GM19395 (cell line): ENCODE measurements around the gene CNOT10.
"Not testable (repeated sequence)": the region's sequence is repeated elsewhere in the genome, so short reads cannot be mapped to it uniquely, and the experiment has no call there.

Source experiments
- ATAC-seq: cut with Tn5 transposase; IDR thresholded peaks from one replicate; pipeline ENCODE4 v1.9.1; 2021; ENCODE audit warnings: mild to moderate bottlenecking, moderate library complexity; ENCODE audit not compliant: unreplicated experiment

CNOT10 gene

GRCh38 chr3:32751377-32751776 lies 66.4 kb downstream of the CNOT10 start:
- no peak for ATAC-seq

- ATAC-seq = no peak
Observed at GRCh38 chr3:32755761-32756160, 70.8 kb downstream of the CNOT10 start.

DNA sequence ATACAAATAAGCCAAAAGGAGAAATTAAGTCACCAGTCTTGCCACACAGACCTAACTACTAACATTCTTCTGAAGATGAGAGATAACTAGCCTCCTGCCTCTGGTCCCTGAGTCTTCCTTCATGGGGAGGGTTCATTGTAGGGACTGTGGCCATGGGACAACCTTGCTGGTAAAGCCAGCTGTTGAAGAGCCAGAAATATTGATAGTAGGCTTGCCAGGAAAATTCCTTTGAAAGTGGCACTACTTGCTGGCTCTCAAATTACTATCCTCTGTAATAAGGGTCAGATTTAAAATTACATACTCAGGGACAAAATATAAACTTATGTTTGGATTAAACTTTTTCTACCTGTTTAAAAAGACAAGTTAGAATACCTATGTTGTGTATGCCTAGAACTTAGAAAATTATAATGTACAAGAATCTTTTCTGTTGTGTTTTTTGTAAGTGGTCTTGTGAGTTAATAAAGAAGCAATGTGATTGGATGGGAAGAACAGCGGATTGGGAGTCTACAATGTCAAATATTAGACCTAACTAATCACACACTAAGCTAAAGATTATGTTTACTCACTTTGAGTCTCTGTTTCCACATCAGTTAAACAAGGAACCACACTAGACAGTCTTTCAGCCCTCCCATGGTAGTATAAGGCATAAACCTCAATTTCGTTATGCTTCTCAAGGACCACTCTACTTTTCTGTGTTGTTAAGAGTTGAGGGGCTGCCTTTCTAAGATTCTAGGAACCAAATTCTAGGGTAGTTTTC lies 72.8 kb downstream of the CNOT10 start:
- no peak for ATAC-seq

GRCh38 chr3:32758375-32758753 lies 73.4 kb downstream of the CNOT10 start:
- no peak for ATAC-seq

GRCh38 chr3:32759342-32759741 lies 74.4 kb downstream of the CNOT10 start:
- ATAC-seq = no peak

DNA sequence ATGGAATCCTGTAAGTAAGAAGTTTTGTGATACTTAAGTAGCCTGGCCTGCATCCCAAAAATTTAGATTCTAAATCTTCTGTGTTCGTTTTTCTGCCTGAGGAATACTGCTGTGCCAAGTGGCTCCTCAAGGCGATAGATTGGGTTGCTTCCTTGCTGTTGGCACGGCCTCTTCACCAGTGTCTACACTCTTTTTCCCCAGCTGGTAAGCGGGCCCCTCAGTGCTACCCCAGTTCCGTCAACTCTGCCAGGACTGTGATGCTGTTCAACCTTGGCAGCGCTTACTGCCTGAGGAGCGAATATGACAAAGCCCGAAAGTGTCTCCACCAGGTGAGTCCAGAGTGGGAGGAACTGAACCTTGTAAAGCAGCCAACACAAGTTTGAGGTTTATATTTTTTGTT lies 79.5 kb downstream of the CNOT10 start:
- ATAC-seq = no peak

GRCh38 chr3:32778389-32778788 lies 93.4 kb downstream of the CNOT10 start:
- ATAC-seq = no peak

GRCh38 chr3:32780071-32780734 lies 95.2 kb downstream of the CNOT10 start:
- no peak for ATAC-seq

GRCh38 chr3:32780735-32781210 lies 95.8 kb downstream of the CNOT10 start:
- ATAC-seq = peak; percentile 47

GRCh38 chr3:32781211-32781968 lies 96.4 kb downstream of the CNOT10 start:
- ATAC-seq = peak; percentile 93

- ATAC-seq = not testable (repeated sequence)
Observed at GRCh38 chr3:32781969-32782270, 96.9 kb downstream of the CNOT10 start.

GRCh38 chr3:32782407-32782806 lies 97.4 kb downstream of the CNOT10 start:
- ATAC-seq = no peak

DNA sequence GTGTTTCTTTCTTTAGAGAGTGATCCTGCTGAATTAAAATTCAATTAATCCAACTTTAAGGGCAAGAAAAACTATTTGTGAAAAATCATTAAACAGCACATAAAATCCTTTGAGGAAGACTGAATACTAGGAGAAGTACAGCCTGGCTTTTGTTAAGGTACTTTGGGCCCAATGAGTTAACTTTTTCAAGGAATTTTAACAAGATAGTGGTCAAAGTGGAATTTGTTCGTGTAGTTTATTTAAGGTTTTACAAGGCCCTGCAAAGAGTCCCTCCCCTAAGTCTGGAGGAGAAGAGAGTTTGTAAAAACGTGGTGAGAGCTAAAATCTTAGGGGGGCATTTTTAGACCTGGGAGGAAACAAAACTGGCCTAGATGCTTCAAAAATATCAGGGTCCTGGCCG lies 106.8 kb downstream of the CNOT10 start:
- no peak for ATAC-seq

- ATAC-seq = no peak
Observed at GRCh38 chr3:32794487-32795308, 109.7 kb downstream of the CNOT10 start.

GRCh38 chr3:32796384-32796950 lies 111.5 kb downstream of the CNOT10 start:
- ATAC-seq = not testable (repeated sequence)

- ATAC-seq = no peak
Observed at GRCh38 chr3:32797776-32798175, 112.8 kb downstream of the CNOT10 start.

- not testable (repeated sequence) for ATAC-seq
Observed at GRCh38 chr3:32801440-32801839, 116.5 kb downstream of the CNOT10 start.

DNA sequence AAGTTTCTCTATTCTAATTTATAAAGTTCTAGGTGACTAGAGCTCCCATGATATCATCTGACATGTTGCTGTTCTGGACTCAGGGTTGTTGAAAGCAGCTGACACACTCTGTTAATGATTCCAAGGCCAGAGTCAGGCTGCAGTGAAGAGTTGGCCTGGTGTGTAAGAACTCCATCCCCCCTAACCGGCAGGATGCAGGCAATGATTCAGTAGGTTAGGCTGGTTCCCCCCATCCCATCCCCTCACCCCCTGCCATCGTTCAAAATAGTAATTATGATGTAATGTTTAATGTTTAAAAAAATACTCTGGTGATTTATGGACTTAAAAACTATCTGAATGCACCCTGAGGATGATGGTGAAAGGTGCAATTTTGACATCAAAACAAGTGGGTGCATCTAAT lies 128.2 kb downstream of the CNOT10 start:
- no peak for ATAC-seq

GRCh38 chr3:32814361-32814760 lies 129.4 kb downstream of the CNOT10 start:
- no peak for ATAC-seq

DNA sequence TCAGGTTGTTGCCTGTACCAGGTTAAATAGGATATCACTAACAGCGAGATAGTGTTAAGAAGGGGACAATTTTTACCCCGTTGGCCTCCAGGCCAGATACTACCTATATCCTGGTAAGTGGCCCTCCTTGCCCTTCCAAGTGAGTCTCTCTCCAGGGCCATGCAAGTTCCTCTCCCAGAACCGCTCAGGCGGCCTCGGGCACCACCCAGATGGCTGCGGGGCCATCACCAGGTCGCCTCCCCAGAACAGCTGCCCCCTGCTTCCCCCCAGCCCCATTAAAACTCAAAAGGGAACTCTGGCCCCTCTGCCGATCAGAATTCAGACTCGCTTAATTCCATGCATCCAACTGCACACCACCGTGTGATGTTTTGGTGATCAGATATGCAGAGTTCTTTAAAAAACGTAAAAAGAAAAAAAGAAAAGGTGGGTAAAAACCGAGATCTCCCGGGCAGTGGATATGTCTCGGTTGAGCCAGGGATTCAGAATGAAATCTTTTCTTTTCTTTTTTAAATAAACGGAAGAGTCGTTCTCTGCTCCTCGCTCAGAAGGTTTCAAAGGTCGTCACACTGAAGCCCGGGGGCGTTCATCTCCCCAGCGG lies 131.0 kb downstream of the CNOT10 start:
- ATAC-seq = no peak
